ENCODE measurements around the gene TJP2. TPM values are rescaled to one million over a fixed set of nuclear protein-coding genes. Genes with fewer than 3 reads are reported as not detected.

The TJP2 gene
- total RNA-seq, 1 donor from 2014 or later = 6.0 TPM

DNA sequence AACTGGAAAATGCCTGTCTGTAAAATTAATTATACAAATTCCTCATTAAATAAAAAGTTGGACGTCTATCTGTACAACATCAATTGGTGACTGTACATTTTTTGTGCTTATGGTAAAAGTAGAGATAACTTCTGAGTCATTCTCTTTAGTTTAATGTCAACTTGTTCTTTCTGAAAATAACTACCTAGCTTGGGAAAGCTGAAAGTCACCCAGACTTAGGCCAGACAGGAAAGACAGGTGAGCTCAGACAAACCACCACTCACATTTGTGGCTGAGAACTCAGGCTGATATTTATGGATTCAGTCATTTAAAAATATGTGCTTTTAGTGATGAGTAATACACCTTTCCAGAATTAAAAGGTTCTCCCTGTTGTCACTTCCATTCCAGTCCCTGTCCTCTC, 119.1 kb downstream of the TJP2 start:
- H3K4me3 Mint-ChIP-seq (ENCODE audit: unreplicated experiment) = no peak overlapping the region
- no peak overlapping the region for H3K27ac Mint-ChIP-seq (ENCODE audit: unreplicated experiment)
- DNase-seq = no peak
- no peaks in the 10 kb centered on the region for H3K4me1 Mint-ChIP-seq (ENCODE audit: low read depth, unreplicated experiment)
- TF ChIP-seq, protein P1, sequence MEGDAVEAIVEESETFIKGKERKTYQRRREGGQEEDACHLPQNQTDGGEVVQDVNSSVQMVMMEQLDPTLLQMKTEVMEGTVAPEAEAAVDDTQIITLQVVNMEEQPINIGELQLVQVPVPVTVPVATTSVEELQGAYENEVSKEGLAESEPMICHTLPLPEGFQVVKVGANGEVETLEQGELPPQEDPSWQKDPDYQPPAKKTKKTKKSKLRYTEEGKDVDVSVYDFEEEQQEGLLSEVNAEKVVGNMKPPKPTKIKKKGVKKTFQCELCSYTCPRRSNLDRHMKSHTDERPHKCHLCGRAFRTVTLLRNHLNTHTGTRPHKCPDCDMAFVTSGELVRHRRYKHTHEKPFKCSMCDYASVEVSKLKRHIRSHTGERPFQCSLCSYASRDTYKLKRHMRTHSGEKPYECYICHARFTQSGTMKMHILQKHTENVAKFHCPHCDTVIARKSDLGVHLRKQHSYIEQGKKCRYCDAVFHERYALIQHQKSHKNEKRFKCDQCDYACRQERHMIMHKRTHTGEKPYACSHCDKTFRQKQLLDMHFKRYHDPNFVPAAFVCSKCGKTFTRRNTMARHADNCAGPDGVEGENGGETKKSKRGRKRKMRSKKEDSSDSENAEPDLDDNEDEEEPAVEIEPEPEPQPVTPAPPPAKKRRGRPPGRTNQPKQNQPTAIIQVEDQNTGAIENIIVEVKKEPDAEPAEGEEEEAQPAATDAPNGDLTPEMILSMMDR (IDR thresholded peaks at IDR 0.05; ENCODE audit: partially characterized antibody, unreplicated experiment) = no peak
- no peaks in the 10 kb centered on the region for H3K9me3 Mint-ChIP-seq (ENCODE audit: unreplicated experiment)
- no peaks in the 10 kb centered on the region for H3K36me3 Mint-ChIP-seq (ENCODE audit: unreplicated experiment)
- no peaks in the 10 kb centered on the region for H3K27me3 Mint-ChIP-seq (ENCODE audit: unreplicated experiment)

DNA sequence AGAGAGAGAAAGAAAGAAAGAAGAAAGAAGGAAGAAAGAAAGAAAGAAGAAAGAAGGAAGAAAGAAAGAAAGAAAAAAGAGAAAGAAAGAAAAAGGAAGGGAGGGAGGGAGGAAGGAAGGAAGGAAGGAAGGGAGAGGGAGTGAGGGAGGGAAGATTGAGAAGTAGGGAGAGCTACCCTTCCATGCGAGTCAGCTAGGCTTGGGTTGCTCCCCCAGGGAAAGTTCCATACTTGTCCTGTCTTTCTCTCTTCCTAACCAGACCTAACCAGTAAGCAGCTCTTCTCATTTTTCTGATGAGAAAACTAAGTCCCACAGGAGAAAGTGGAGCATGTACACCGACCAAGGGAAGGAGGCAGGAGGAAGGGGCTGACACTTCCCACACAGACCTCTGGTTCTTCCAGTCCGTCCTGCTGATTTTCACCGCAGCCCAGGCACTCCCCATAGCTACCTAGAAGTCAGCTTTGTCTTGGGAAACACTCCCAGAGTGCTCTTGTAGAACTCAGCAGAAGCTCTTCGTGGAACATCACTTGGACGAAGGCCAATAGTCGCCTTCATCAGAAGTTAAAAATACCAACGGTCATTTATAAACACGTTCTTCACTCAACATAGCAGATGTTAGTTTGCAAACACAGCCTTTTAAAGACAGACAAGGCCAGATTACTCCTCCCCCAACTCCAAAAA, 121.9 kb downstream of the TJP2 start:
- H3K27me3 Mint-ChIP-seq (ENCODE audit: unreplicated experiment) = peaks cover 3% of the 10 kb centered on the region
- TF ChIP-seq, protein P1 (IDR thresholded peaks at IDR 0.05; ENCODE audit: partially characterized antibody, unreplicated experiment) = no peak
- no peaks in the 10 kb centered on the region for H3K4me1 Mint-ChIP-seq (ENCODE audit: low read depth, unreplicated experiment)
- DNase-seq = no peak
- no peak overlapping the region for H3K27ac Mint-ChIP-seq (ENCODE audit: unreplicated experiment)
- no peak overlapping the region for H3K4me3 Mint-ChIP-seq (ENCODE audit: unreplicated experiment)
- no peaks in the 10 kb centered on the region for H3K9me3 Mint-ChIP-seq (ENCODE audit: unreplicated experiment)
- H3K36me3 Mint-ChIP-seq (ENCODE audit: unreplicated experiment) = no peaks in the 10 kb centered on the region

DNA sequence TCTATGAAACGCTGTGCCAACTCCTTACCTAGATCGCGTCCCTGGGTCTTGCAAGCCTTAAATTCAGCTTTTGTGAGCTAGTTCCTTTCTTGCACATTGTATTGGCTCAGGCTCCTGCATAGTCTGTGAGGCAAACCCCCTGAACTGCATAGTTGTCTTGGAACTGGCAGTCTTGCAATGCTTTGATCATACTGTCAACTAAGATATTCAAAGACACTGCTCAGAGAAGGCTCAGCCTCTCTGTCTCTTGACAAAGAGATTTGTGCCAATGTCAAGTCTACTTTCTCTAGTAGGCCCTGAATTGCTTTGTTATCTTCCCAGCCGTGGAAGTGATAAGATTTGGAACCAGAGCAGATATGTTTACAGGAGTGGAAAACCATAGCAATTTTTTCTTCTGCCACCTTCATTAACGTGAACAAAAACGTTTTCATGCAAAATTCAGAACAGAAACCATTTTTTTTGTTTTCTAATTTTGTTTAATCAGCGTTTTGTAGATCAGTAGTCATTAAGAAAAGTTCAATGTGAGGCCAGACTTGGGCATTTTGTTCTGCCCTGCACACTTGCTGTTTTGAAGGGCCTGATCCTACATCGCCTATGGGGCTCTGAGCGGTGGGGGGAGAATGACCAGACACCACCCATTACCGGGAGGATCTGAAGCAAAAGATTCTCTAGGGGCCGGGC, 123.4 kb downstream of the TJP2 start:
- Mint-ChIP-seq H3K27me3 (ENCODE audit: unreplicated experiment) (peaks cover 3% of the 10 kb centered on the region), H3K36me3 (ENCODE audit: unreplicated experiment) (no peaks in the 10 kb centered on the region), H3K27ac (ENCODE audit: unreplicated experiment) (no peak overlapping the region), H3K4me3 (ENCODE audit: unreplicated experiment) (no peak overlapping the region), H3K4me1 (ENCODE audit: low read depth, unreplicated experiment) (no peaks in the 10 kb centered on the region), H3K9me3 (ENCODE audit: unreplicated experiment) (no peaks in the 10 kb centered on the region)
- TF ChIP-seq, protein P1 (IDR thresholded peaks at IDR 0.05; ENCODE audit: partially characterized antibody, unreplicated experiment) = no peak
- no peak for DNase-seq

DNA sequence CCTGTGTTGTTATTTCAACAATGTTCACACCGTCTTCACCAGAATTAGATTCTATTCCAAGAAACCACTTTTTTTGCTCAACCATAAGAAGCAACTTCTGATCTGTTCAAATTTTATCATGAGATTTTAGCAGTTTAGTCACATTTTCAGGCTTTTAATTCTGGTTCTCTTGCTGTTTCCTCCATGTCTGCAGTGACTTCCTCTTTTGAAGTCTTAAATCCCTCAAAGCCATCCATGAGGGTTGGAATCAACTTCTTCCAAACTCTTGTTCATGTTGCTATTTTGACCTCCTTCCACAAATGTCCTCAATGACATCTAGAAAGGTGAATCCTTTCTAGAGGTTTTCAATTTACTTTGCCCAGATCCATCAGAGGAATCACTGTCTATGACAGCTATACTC, 125.2 kb downstream of the TJP2 start:
- Mint-ChIP-seq H3K27ac (ENCODE audit: unreplicated experiment) (no peak overlapping the region), H3K4me3 (ENCODE audit: unreplicated experiment) (no peak overlapping the region), H3K36me3 (ENCODE audit: unreplicated experiment) (no peaks in the 10 kb centered on the region), H3K27me3 (ENCODE audit: unreplicated experiment) (peaks cover 5% of the 10 kb centered on the region), H3K9me3 (ENCODE audit: unreplicated experiment) (no peaks in the 10 kb centered on the region), H3K4me1 (ENCODE audit: low read depth, unreplicated experiment) (no peaks in the 10 kb centered on the region)
- TF ChIP-seq, protein P1 (IDR thresholded peaks at IDR 0.05; ENCODE audit: partially characterized antibody, unreplicated experiment) = no peak
- no peak for DNase-seq

DNA sequence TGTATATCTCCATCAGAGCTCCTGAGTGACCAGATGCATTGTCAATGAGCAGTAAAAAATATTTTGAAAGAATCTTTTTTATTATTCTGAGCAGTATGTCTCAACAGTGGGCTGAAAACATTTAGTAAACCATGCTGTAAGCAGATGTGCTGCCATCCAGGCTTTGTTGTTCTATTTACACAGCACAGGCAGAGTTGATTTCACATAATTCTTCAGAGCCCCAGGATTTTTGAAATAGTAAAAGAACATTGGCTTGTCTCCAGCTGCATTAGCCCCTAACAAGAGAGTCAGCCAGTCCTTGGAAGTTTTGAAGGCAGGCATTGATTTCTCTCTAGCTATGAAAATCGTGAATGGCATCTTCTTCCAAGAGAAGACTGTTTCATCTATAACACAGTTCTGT, 125.7 kb downstream of the TJP2 start:
- Mint-ChIP-seq H3K36me3 (ENCODE audit: unreplicated experiment) (no peaks in the 10 kb centered on the region), H3K4me1 (ENCODE audit: low read depth, unreplicated experiment) (no peaks in the 10 kb centered on the region), H3K4me3 (ENCODE audit: unreplicated experiment) (no peak overlapping the region), H3K27me3 (ENCODE audit: unreplicated experiment) (peaks cover 5% of the 10 kb centered on the region), H3K9me3 (ENCODE audit: unreplicated experiment) (no peaks in the 10 kb centered on the region), H3K27ac (ENCODE audit: unreplicated experiment) (no peak overlapping the region)
- no peak for DNase-seq
- TF ChIP-seq, protein P1 (IDR thresholded peaks at IDR 0.05; ENCODE audit: partially characterized antibody, unreplicated experiment) = no peak
